Suprapubic skin (tissue), 3 donors: ENCODE data around the gene RDH8.

Source experiments
- POLR2A ChIP-seq, 2 donors: fragments of 450-650 bp; IDR thresholded peaks; one replicate each; pipeline ENCODE4 v1.6.1; 2017; ENCODE audit warnings: antibody characterized with exemption in 2 of 2, mild to moderate bottlenecking in 2 of 2, moderate library complexity in 2 of 2
- TF ChIP-seq, protein P1 (sequence below), 2 donors: fragments of 200-600 bp in 1 of 2; fragments of 450-650 bp in 1 of 2; sonication (generic) in 1 of 2; IDR thresholded peaks; one replicate each; pipeline ENCODE4 v1.5.1; 2016 to 2019; ENCODE audit warnings: antibody characterized with exemption in 2 of 2, mild to moderate bottlenecking in 1 of 2, moderate library complexity in 1 of 2

DNA sequence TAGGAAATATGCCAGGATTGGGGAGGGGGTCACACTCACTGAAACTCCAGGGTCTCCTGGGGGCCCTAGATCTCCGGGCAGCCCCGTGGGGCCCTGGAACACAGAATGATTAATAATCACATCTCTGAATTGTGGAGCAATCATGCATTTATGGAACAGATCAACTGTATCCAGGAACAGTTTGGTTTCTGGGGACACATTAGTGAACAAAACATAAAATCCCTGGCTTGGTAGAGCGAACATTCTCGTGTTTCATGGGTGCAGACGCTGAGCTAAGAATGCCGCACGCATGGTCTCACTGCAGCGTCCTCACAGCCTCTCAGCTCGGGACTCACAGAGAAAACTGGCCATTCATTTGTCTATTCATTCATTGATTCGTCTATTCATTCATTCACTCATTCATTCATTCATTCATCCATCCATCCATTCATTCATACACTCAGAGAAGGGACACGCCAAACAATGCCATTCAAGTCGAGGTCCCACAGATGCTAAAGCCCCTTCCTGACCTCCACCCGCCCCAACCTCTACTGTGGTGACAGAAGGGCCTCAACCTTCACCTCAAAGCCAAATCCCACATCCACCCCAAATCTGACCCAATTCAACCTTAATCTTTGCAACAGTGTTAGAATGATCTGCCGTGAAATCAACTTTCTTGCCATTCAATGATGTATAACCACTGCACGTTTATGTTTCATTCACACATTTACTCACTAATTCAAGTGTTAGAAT lies 42.0 kb upstream of the RDH8 start:
- TF ChIP-seq, protein P1, sequence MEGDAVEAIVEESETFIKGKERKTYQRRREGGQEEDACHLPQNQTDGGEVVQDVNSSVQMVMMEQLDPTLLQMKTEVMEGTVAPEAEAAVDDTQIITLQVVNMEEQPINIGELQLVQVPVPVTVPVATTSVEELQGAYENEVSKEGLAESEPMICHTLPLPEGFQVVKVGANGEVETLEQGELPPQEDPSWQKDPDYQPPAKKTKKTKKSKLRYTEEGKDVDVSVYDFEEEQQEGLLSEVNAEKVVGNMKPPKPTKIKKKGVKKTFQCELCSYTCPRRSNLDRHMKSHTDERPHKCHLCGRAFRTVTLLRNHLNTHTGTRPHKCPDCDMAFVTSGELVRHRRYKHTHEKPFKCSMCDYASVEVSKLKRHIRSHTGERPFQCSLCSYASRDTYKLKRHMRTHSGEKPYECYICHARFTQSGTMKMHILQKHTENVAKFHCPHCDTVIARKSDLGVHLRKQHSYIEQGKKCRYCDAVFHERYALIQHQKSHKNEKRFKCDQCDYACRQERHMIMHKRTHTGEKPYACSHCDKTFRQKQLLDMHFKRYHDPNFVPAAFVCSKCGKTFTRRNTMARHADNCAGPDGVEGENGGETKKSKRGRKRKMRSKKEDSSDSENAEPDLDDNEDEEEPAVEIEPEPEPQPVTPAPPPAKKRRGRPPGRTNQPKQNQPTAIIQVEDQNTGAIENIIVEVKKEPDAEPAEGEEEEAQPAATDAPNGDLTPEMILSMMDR (IDR thresholded peaks at IDR 0.05), result no peak
- TF ChIP-seq POLR2A (IDR thresholded peaks at IDR 0.05), result no peak
